Bronchial epithelial cell (primary cell): ENCODE results near the gene GUCY2D. TPM values are rescaled to one million over a fixed set of nuclear protein-coding genes. Genes with fewer than 3 reads are reported as not detected.
"Not testable (repeated sequence)": the region's sequence is repeated elsewhere in the genome, so short reads cannot be mapped to it uniquely, and the experiment has no call there.

Experiments
- DNase-seq: peaks from one replicate; pipeline ENCODE4 v3.0.0-alpha.2; 2010; ENCODE audit warnings: low read depth
- FAIRE-seq: peaks from 2 replicates; lab custom pipeline; 2011; peaks lifted over from hg19 to GRCh38; lab: Jason Lieb, UNC
- H3K27me3 ChIP-seq: 2 replicates; pipeline ENCODE4 v1.5.1; 2011; ENCODE audit warnings: low read length; ENCODE audit not compliant: control insufficient read depth, insufficient read depth
- H3K36me3 ChIP-seq: 2 replicates; pipeline ENCODE4 v1.5.1; 2011; ENCODE audit warnings: low read length; ENCODE audit not compliant: control insufficient read depth, insufficient read depth
- H3K4me3 ChIP-seq: 2 replicates; pipeline ENCODE4 v1.5.1; 2011; ENCODE audit warnings: mild to moderate bottlenecking, low read depth, low read length, control low read depth
- CTCF ChIP-seq: IDR thresholded peaks from 2 replicates; pipeline ENCODE4 v1.5.1; 2011; ENCODE audit warnings: mild to moderate bottlenecking, moderate library complexity, low read length, control low read depth, inconsistent platforms; ENCODE audit not compliant: insufficient read depth, severe bottlenecking
- total RNA-seq: library from RNA; depleted of rRNA; stranded (reverse); fragments of >200 nt; gene quantifications from 2 replicates; pipeline ENCODE4 v1.2.1, GENCODE V29; 2014

Gene GUCY2D
- total RNA-seq, 1 donor from 2014 or later, result not detected

- DNase-seq (peak; percentile 79), FAIRE-seq (no peak)
- peak; percentile 74 for TF ChIP-seq CTCF
- Histone ChIP-seq H3K4me3 (no peak overlapping the region), H3K27me3 (no peaks in the 10 kb centered on the region), H3K36me3 (no peaks in the 10 kb centered on the region)
Measured at GRCh38 chr17:8057691-8058114, 55.3 kb downstream of the GUCY2D start.

GRCh38 chr17:8059131-8059530 lies 56.7 kb downstream of the GUCY2D start:
- DNase-seq, result no peak
- H3K27me3 ChIP-seq, result peaks cover 2% of the 10 kb centered on the region
- FAIRE-seq, result no peak

GRCh38 chr17:8060274-8060673 lies 57.9 kb downstream of the GUCY2D start:
- FAIRE-seq (no peak), DNase-seq (peak; percentile 57)
- Histone ChIP-seq H3K27me3 (peaks cover 10% of the 10 kb centered on the region), H3K36me3 (no peaks in the 10 kb centered on the region), H3K4me3 (no peak overlapping the region)
- TF ChIP-seq CTCF, result peak; percentile 58

More at GRCh38 chr17:8059131-8059530, 56.7 kb downstream of the GUCY2D start:
- no peak for TF ChIP-seq CTCF
- Histone ChIP-seq H3K4me3 (no peak overlapping the region), H3K36me3 (no peaks in the 10 kb centered on the region)

- not testable (repeated sequence) for H3K36me3 ChIP-seq, FAIRE-seq, H3K27me3 ChIP-seq, H3K4me3 ChIP-seq, DNase-seq
Measured at GRCh38 chr17:8061851-8062250, 59.4 kb downstream of the GUCY2D start.

GRCh38 chr17:8062435-8062806 lies 60.0 kb downstream of the GUCY2D start:
- no peak for FAIRE-seq
- Histone ChIP-seq H3K27me3 (peaks cover 10% of the 10 kb centered on the region), H3K4me3 (no peak overlapping the region), H3K36me3 (no peaks in the 10 kb centered on the region)
- DNase-seq, result no peak
- no peak for TF ChIP-seq CTCF

- Histone ChIP-seq H3K36me3 (no peaks in the 10 kb centered on the region), H3K27me3 (peaks cover 10% of the 10 kb centered on the region), H3K4me3 (no peak overlapping the region)
- no peak for DNase-seq
- no peak for TF ChIP-seq CTCF
- no peak for FAIRE-seq
Measured at GRCh38 chr17:8062807-8063483, 60.5 kb downstream of the GUCY2D start.
